Posterior vena cava (tissue), 2 donors: Measurements from ENCODE around the gene TM9SF2. TPM values are rescaled to one million over a fixed set of nuclear protein-coding genes. Genes with fewer than 3 reads are reported as not detected.
"Not testable (repeated sequence)": the region's sequence is repeated elsewhere in the genome, so short reads cannot be mapped to it uniquely, and the experiment has no call there.

Experiments
- DNase-seq: peaks from one replicate; pipeline ENCODE4 v3.0.0-alpha.2; 2020; ENCODE audit warnings: low spot score
- intact Hi-C, 2 donors: fragments of 100-400 bp; cut with DNase I; formaldehyde crosslinking; loops; one replicate each; pipeline versions ENCODE4 v1.14.1 to v1.14.2; 2022 to 2023
- long read RNA-seq, 2 donors: library from polyadenylated mRNA; unstranded; transcript quantifications; one replicate each; pipeline ENCODE4 v2.0.0, GENCODE V29; 2020 to 2021
- total RNA-seq, 2 donors: library from RNA; stranded (reverse); fragmentation: NEBNext Ultra II Directional; extraction: Animal tissue kit (Norgen Biotek cat#: 25700); gene quantifications; one replicate each; pipeline ENCODE4 v1.2.1, GENCODE V29; 2021
- donor health status: DM: yes; HTN: yes; CAD: no.
- donor health status: DM: yes; HTN: yes; CAD: no.

Gene TM9SF2, protein sequence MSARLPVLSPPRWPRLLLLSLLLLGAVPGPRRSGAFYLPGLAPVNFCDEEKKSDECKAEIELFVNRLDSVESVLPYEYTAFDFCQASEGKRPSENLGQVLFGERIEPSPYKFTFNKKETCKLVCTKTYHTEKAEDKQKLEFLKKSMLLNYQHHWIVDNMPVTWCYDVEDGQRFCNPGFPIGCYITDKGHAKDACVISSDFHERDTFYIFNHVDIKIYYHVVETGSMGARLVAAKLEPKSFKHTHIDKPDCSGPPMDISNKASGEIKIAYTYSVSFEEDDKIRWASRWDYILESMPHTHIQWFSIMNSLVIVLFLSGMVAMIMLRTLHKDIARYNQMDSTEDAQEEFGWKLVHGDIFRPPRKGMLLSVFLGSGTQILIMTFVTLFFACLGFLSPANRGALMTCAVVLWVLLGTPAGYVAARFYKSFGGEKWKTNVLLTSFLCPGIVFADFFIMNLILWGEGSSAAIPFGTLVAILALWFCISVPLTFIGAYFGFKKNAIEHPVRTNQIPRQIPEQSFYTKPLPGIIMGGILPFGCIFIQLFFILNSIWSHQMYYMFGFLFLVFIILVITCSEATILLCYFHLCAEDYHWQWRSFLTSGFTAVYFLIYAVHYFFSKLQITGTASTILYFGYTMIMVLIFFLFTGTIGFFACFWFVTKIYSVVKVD
- 10 to 100 TPM; 73.4 to 81.4 TPM for total RNA-seq
- long read RNA-seq, donor 1, transcript TM9SF2-201 (17 exons, 3,430 nt), result major isoform, 71 of 86 reads
- long read RNA-seq, donor 1, partial matches to known transcripts, result 8 of 86 reads
- long read RNA-seq, donor 1, other reads (novel, unspliced or antisense), result 7 of 86 reads
- long read RNA-seq, donor 2, transcript TM9SF2-201 (17 exons, 3,430 nt), result major isoform, 81 of 97 reads
- long read RNA-seq, donor 2, partial matches to known transcripts, result 13 of 97 reads
- long read RNA-seq, donor 2, other reads (novel, unspliced or antisense), result 3 of 97 reads

- peak; percentile 99 for DNase-seq
- intact Hi-C loops, result no loop called here
Measured at GRCh38 chr13:99501184-99501847, at the start of gene TM9SF2. Gene TM9SF2 (plus strand): TSS chr13:99501472. CDS start chr13:99501607, 135 bp downstream.

DNA sequence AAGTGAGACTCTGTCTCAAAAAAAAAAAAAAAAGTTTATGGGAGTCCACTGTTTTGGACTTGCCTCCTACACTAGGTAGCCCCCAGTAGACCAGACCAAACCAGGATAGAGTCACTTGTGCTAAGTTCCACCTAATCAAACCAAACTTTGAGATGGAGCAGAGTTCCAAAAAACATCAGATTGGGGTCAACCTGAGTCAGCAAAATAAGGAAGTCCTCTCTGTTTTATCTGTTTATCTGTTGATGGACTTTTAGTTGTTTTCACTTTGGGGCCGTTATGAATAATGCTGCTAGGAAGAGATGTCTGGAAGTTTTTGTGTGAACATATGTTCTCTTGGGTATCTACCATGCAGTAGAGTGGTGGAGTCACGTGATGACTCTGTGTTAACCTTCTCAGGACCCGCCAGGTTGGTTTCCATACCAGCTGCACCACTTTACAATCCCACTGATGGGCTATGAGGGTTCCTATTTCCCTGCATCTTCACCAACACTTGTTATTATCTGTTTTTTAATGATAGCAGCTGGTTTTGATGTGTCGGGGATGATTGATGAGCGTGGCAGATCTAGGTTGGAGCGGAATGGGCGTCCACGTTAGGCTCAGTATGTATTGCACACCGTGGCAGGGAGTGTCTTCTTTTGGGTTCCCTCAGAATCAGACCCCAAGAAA lies 46.6 kb upstream of the TM9SF2 start:
- DNase-seq, result no peak
- intact Hi-C loops, result no loop called here

DNA sequence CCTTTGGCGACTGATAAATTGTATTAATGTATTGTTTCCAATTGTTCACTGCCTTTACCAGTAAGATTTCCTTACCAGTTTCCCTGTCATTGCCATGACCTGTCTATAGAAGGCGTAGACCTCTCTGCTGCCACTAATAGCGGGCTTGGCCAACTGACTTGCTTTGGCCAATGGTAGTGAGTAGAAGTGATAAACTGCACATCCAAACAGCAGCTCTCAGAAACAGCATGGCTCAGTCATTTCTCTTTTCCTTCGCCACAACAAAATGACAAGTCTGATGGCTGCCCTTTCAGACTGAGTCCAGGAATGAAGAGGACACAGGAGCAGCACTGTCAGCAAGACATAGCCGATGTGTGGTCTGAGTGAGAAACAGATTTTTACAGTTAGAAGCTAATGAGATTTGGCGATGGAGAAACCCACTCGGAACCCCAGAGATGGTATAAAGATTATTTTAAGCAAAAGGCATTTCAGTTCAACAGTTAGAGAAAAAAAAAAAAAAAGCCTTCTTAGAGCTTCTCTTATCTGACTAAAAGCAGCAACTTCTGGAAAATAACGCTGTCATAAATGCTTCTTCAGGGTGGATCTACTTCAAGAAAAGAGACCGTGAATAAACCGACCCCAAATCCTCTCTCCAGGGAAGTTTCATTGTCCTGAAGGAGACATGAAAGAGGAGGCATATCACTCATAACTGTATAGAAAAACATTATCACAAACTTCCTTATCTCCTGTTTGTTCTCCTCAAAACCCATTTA lies 42.0 kb upstream of the TM9SF2 start:
- no peak for DNase-seq
- intact Hi-C loops, result no loop called here

- DNase-seq, intact Hi-C loops: not testable (repeated sequence)
Measured at GRCh38 chr13:99460802-99461201, 40.5 kb upstream of the TM9SF2 start.

DNA sequence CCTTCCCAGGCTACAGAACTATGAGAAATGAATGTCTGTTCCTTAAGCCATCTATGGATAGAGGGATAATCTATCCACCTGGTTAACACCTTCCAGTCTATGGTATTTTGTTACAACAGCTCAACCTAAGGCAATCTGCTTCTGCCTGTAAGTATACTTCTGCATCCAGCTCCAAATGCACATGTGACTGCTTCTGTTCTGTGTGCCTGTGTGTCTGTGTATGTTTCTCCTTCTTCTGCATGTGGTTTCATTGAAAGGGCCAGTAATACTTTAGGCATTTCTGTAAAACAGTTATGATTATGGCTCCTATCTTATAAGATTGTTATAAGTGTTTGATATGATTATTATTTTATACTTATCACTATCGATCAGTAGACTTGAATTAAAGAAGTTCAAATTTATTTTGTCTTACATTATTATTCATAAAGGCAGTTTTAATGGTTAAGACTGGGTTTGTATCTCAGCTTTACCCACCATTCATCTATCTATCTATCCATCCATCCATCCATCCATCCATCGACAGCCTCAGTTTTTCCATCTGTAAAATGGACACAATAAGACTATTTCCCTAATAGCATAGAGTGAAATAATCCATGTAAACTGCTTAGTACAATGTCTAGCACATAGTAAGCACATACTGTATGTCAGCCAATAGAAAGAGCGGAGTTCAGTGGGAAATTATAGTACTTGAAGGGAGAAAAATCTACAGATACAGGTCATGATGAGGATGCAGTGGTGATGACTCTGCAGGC lies 37.5 kb upstream of the TM9SF2 start:
- intact Hi-C loops, result no loop called here
- DNase-seq, result no peak

DNA sequence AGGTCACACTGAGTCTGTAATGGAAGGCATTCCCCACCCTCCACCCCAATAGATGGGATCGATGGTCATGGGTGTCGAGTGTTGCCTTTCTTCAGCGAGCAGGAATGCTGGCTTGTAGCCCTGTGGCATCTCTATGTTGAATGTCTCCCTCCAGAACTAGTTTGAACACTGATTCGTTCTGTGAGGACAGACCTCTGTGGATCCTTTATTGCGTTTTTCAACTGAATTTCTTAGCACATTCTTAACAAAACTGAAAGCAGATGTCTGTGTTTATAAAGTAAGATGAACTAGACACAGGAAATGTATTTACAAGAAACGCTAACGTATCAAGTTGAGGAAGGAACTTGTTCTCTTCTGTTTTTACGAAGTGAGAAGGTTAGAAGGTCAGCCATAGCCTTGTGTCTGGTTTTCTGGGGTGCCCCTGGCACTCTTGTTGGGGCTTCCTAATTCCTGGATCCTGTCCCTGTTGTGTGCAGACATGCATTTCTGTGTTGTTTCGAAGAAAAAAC lies 36.8 kb upstream of the TM9SF2 start:
- intact Hi-C loops, result no loop called here
- DNase-seq, result no peak

DNA sequence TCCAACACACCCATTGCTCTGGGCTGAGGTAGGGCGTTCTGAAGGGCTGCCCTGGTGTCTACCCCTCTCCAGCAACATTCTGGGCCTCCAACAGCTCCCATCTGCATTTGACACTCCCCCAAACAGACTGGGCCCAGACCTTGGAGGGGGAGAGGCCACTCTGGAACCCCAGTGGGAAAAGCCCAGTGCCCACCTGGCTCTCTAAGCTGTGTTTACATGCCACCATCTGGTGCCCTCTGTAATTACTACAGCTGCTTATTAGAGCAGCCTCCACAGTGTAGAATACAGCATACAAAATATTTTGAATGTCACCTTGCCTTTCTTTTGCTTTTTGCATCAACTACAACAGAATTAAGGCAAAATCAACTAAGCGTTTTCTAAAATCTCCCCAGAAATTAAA lies 35.8 kb upstream of the TM9SF2 start:
- intact Hi-C loops, result no loop called here
- DNase-seq, result no peak

DNA sequence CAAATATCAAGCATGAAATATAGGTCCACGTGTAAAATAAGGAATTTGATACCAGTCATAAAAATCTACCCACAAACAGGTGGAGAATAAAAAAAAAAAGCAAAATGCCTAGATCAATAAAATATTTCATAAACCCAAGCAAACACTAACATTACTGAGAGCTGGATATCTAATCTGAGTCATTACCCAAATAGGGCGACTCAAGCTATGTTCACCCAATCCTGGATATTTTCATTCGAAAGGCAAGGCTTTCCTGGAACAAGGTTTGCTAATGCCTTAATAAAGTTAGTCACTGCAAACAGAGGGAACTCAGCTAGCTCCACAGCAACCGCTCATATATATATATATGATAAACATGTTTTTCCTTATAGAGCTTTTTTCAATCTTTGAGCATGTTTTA lies 33.5 kb upstream of the TM9SF2 start:
- intact Hi-C loops, result no loop called here
- DNase-seq, result no peak

GRCh38 chr13:99469041-99469440 lies 32.2 kb upstream of the TM9SF2 start:
- intact Hi-C loops, result no loop called here
- no peak for DNase-seq

DNA sequence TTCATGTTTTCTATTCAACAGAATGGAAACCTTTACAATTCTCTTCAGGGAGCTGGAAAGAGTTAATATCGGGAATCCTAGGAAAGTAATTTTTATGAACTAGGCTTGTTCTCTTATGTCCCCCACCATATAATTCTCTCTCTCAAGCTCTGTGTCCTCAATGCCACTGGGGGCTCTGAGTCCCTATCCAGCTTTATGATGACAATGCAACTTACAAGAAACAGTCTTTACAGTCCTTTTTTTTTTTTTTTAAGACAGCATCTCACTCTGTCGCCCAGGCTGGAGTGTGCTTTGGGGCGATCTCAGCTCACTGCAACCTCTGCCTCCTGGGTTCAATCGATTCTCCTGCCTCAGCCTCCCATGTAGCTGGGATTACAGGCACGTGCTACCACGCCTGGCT lies 31.2 kb upstream of the TM9SF2 start:
- intact Hi-C loops, result no loop called here
- no peak for DNase-seq

DNA sequence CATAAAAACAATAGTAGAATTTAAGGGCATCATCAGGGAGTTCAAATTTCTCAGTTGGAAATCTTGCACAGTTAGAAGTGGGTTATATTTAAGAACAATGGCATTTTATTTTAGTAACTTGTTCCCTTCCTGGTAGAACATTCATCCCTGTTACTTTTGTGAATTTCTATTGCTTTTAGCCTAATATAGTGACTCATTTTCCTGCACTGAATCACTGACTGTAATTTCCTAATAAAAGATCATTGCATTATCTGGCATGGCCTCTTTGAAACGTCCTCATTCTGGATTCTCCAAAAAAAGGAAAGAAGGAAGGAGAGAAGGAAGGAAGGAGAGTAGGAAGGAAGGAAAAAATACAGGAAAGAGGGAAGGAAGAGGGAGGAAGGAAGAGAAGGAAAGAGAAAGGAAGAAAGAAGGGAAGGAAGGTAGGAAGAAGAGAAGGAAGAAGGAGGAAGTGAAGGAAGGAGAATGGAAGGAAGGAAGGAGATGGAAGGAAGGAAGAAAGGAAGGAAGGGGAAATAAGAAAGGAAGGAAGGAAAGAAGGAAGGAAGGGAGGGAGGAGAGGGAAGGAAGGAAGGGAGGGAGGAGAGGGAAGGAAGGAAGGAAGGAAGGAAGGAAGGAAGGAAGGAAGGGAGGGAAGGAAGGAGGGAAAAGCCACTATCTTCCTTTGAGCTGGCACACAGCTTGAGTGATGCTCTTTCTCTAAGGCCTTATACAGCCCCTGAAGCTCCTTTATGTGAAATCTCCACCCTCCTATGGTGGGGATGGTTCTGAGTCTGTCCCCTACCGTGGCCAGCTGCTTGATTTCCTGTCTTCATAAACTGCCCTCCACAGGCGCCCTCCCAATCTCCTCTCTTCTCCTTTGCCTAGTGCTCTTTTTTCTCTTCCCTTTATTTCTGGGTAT lies 29.8 kb upstream of the TM9SF2 start:
- intact Hi-C loops, result no loop called here
- no peak for DNase-seq

- no peak for DNase-seq
- intact Hi-C loops, result no loop called here
Measured at GRCh38 chr13:99472122-99472440, 29.2 kb upstream of the TM9SF2 start.

DNA sequence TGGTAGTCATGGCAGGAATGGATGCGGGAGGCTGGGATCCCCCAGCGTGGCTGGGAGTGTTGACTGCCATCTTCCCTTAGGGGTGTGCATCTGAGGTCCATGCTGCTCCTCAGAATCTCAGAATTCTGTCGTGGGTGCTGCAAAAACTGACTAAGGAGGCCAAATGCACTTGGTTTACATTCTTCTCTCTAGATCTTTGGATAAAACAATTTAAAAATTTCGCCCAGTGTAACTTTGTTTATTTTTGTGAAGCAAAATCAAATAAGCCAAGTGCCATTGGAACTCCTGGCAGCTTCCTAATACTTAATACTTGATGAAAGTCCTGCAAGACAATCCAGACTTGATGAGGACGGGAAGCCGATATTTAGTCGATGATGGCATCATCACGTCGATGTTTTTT lies 27.8 kb upstream of the TM9SF2 start:
- intact Hi-C loops, result no loop called here
- DNase-seq, result no peak

DNA sequence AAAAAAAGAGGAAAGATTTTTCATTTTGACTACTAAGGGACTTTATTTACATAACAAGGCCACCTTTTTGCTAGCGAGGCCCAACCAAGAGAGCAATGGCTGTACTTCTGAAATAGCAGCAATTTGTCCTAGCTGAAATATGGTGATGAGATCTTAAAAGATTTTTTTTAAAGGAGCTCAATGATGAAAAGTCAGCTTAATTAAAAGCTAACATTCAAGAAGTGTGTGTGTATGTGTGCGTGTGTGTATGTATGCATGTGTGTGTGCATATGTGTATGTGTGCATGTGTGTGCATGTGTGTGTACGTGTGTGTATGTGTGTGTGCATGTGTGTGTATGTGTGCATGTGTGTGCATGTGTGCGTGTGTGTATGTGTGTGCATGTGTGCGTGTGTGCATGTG lies 24.6 kb upstream of the TM9SF2 start:
- no peak for DNase-seq
- intact Hi-C loops, result loop anchor here (5.0 kb wide), 2 partner anchors 94 to 811 kb away; no protein-coding TSS in a partner anchor

GRCh38 chr13:99477493-99477892 lies 23.8 kb upstream of the TM9SF2 start:
- intact Hi-C loops, result loop anchor here (5.0 kb wide), 2 partner anchors 95 to 810 kb away; no protein-coding TSS in a partner anchor
- DNase-seq, result no peak

DNA sequence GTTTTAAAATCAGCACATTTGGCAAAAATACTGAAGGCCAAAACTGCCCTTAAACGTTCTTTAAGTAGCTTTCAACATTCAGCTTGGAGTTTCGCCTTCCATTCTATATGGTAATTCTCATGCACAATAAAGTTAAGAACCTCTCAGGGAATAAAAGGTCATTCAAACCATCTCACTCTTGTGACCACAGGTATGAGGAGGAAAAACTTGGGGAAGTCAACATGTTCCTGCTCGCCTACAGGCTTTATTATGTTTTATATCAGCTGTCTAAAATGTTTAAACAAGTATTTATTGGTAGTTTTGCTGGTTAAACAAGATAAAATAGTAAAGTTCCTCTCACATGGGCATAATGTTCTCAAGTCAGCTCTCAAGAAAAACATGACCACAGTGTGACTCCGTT lies 19.9 kb upstream of the TM9SF2 start:
- intact Hi-C loops, result no loop called here

DNA sequence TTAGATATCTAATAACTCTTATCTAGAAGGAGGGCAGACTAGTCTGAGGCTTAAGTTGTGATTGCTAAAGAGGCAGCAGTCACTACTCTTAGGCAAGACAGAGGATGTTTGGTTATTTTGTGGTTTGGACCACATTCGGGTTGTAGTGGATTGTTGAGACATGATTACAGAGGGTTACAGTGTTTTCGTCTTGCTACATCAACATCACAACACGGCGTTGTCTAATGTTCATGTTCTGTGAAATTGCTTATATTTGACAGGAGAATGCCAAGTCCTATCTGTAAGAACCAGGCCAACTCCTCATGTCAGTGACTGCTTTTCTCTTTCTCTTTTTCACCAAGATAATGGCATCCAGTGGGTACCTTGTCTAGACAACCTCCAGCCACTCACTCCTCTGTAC lies 16.8 kb upstream of the TM9SF2 start:
- DNase-seq, result no peak
- intact Hi-C loops, result no loop called here

More for the DNA sequence above, 19.9 kb upstream of the TM9SF2 start:
- no peak for DNase-seq
